Trophoblast cell (in vitro differentiated cells and primary cell): ENCODE measurements around the gene C5orf22.
"Not testable (repeated sequence)": the region's sequence is repeated elsewhere in the genome, so short reads cannot be mapped to it uniquely, and the experiment has no call there.

Source experiments
- DNase-seq, 2 donors: peaks; one replicate each; pipeline ENCODE4 v3.0.0-alpha.2; 2016
- H2AFZ ChIP-seq: 2 replicates; pipeline ENCODE4 v1.6.1; 2013; ENCODE audit warnings: low read length, moderate library complexity, mild to moderate bottlenecking; ENCODE audit not compliant: insufficient read depth, poor library complexity
- H2AK5ac ChIP-seq: 2 replicates; pipeline ENCODE4 v1.6.1; 2013; ENCODE audit warnings: mild to moderate bottlenecking, low read length
- H2BK120ac ChIP-seq: 2 replicates; pipeline ENCODE4 v1.6.1; 2013; ENCODE audit warnings: low read length, mild to moderate bottlenecking, moderate library complexity; ENCODE audit not compliant: insufficient read depth, poor library complexity
- H2BK12ac ChIP-seq: 2 replicates; pipeline ENCODE4 v1.6.1; 2013; ENCODE audit warnings: mild to moderate bottlenecking, low read length, moderate library complexity
- H2BK5ac ChIP-seq: 2 replicates; pipeline ENCODE4 v1.6.1; 2013; ENCODE audit warnings: low read length, low read depth, moderate library complexity, mild to moderate bottlenecking; ENCODE audit not compliant: poor library complexity
- H3K14ac ChIP-seq: 2 replicates; pipeline ENCODE4 v1.6.1; 2013; ENCODE audit warnings: mild to moderate bottlenecking, low read length
- H3K18ac ChIP-seq: 2 replicates; pipeline ENCODE4 v1.6.1; 2013; ENCODE audit warnings: mild to moderate bottlenecking, low read length
- H3K23ac ChIP-seq: 2 replicates; pipeline ENCODE4 v1.6.1; 2013; ENCODE audit warnings: low read length
- H3K27ac ChIP-seq: 2 replicates; pipeline ENCODE4 v1.5.1; 2013; ENCODE audit warnings: low read depth, mild to moderate bottlenecking, inconsistent platforms, low read length, moderate library complexity
- H3K27me3 ChIP-seq: 2 replicates; pipeline ENCODE4 v1.6.1; 2013; ENCODE audit warnings: inconsistent platforms, mild to moderate bottlenecking, low read length, moderate library complexity; ENCODE audit not compliant: insufficient read depth
- H3K36me3 ChIP-seq, 2 experiments: 1 replicate in 1 of 2; 2 replicates in 1 of 2; pipeline ENCODE4 v1.6.1; 2013; ENCODE audit warnings: low read length in 2 of 2, mild to moderate bottlenecking in 2 of 2, moderate library complexity in 1 of 2; ENCODE audit not compliant: insufficient read depth in 2 of 2, control insufficient read depth in 1 of 2
- H3K4ac ChIP-seq: 2 replicates; pipeline ENCODE4 v1.6.1; 2013; ENCODE audit warnings: low read depth, mild to moderate bottlenecking, low read length, moderate library complexity
- H3K4me1 ChIP-seq, 2 experiments: 1 replicate in 1 of 2; 2 replicates in 1 of 2; pipeline ENCODE4 v1.6.1; 2013; ENCODE audit warnings: low read length in 2 of 2, mild to moderate bottlenecking in 2 of 2, moderate library complexity in 1 of 2; ENCODE audit not compliant: insufficient read depth in 2 of 2, control insufficient read depth in 1 of 2
- H3K4me2 ChIP-seq: 2 replicates; pipeline ENCODE4 v1.6.1; 2013; ENCODE audit warnings: inconsistent platforms, mild to moderate bottlenecking, low read length, moderate library complexity
- H3K4me3 ChIP-seq: 2 replicates; pipeline ENCODE4 v1.5.1; 2013; ENCODE audit warnings: mild to moderate bottlenecking, low read depth, low read length, inconsistent platforms
- H3K79me1 ChIP-seq: one replicate; pipeline ENCODE4 v1.6.1; 2013; ENCODE audit warnings: low read length
- H3K79me2 ChIP-seq: 2 replicates; pipeline ENCODE4 v1.6.1; 2013; ENCODE audit warnings: low read length, mild to moderate bottlenecking; ENCODE audit not compliant: control insufficient read depth, insufficient read depth, poor library complexity
- H3K9ac ChIP-seq: 2 replicates; pipeline ENCODE4 v1.6.1; 2013; ENCODE audit warnings: mild to moderate bottlenecking, low read length
- H3K9me3 ChIP-seq: 2 replicates; pipeline ENCODE4 v1.6.1; 2013; ENCODE audit warnings: low read depth, mild to moderate bottlenecking, control low read depth, inconsistent platforms, low read length; ENCODE audit not compliant: insufficient read depth
- H4K12ac ChIP-seq: 2 replicates; pipeline ENCODE4 v1.6.1; 2013; ENCODE audit warnings: low read depth, mild to moderate bottlenecking, low read length, moderate library complexity
- H4K8ac ChIP-seq: 2 replicates; pipeline ENCODE4 v1.6.1; 2013; ENCODE audit warnings: low read depth, mild to moderate bottlenecking, low read length, moderate library complexity
- H4K91ac ChIP-seq: one replicate; pipeline ENCODE4 v1.6.1; 2013; ENCODE audit warnings: low read depth, mild to moderate bottlenecking, low read length, moderate library complexity
- WGBS: extraction: QIAGEN DNeasy Blood & Tissue Kit; methylation state at CpG from one replicate; pipeline ENCODE4 v1.1.7; 2013; ENCODE audit warnings: missing lambda C conversion rate; ENCODE audit not compliant: insufficient read length, insufficient coverage; ENCODE audit errors: extremely low coverage; 5-methylcytosine and 5-hydroxymethylcytosine counted together

Gene C5orf22

DNA sequence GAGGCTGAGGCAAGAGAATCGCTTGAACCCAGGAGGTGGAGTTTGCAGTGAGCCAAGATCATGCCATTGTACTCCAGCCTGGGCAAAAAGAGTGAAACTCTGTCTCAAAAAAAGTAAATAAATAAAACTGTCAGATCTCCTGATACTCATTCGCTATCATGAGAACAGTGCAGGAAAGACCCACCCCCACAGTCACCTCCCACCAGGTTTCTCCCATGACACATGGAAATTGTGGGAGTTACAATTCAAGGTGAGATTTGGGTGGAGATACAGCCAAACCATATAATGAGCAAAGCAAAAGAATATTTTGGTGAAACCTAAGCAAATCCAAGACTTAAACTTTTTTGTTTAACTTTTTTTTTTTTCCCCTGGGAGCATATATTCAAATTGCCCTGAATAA lies 17.0 kb downstream of the C5orf22 start:
- H3K18ac ChIP-seq, H2AFZ ChIP-seq, H3K4me2 ChIP-seq, H3K9me3 ChIP-seq, H2BK12ac ChIP-seq, H3K23ac ChIP-seq, DNase-seq, H2BK5ac ChIP-seq, H3K79me1 ChIP-seq, H4K91ac ChIP-seq, H4K8ac ChIP-seq, H3K27me3 ChIP-seq, H3K14ac ChIP-seq, H3K4ac ChIP-seq, H2BK120ac ChIP-seq, H3K4me3 ChIP-seq, H3K4me1 ChIP-seq, H2AK5ac ChIP-seq, H4K12ac ChIP-seq, H3K79me2 ChIP-seq, H3K9ac ChIP-seq, H3K27ac ChIP-seq: not testable (repeated sequence)
- H3K36me3 ChIP-seq: peaks cover 16 to 26% of the 10 kb centered on the region in 2 experiments
- no CpG with 5 or more reads among the region's 2 CpGs for WGBS

DNA sequence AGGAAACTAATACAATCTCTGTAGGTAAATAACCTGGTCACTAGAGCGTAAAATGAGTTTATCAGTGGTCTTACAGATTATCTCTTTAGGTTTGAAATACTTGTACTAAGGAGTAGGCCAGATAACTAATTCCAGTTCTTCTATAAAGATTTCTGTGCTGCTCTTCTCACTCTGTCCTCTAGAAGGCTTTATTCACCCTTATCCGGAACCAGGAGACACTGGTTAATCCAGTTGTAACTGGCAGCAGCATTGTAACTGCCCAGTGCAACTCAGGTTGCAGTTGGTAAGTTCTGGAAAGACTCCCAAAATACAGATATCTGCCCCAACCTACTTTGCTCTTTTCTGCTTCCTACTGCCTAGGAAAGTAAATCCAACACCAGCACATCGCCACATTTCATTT lies 19.8 kb downstream of the C5orf22 start:
- no peak overlapping the region for H3K27ac ChIP-seq
- no peak overlapping the region for H4K91ac ChIP-seq
- H3K79me1 ChIP-seq: no peaks in the 10 kb centered on the region
- no peak overlapping the region for H3K4me3 ChIP-seq
- H3K23ac ChIP-seq: no peak overlapping the region
- H2BK5ac ChIP-seq: no peak overlapping the region
- H2BK12ac ChIP-seq: no peak overlapping the region
- H2BK120ac ChIP-seq: no peak overlapping the region
- no peak overlapping the region for H3K4me2 ChIP-seq
- no peak overlapping the region for H2AFZ ChIP-seq
- H3K18ac ChIP-seq: no peak overlapping the region
- no peak overlapping the region for H4K12ac ChIP-seq
- H4K8ac ChIP-seq: no peak overlapping the region
- no peak overlapping the region for H3K14ac ChIP-seq
- H3K4ac ChIP-seq: no peak overlapping the region
- H2AK5ac ChIP-seq: no peak overlapping the region
- H3K4me1 ChIP-seq: no peaks in the 10 kb centered on the region
- no peaks in the 10 kb centered on the region for H3K9me3 ChIP-seq
- H3K79me2 ChIP-seq: no peaks in the 10 kb centered on the region
- H3K9ac ChIP-seq: no peak overlapping the region
- WGBS: no CpG with 5 or more reads among the region's 3 CpGs
- peaks cover 18 to 23% of the 10 kb centered on the region in 2 experiments for H3K36me3 ChIP-seq
- DNase-seq: no peak
- no peaks in the 10 kb centered on the region for H3K27me3 ChIP-seq

DNA sequence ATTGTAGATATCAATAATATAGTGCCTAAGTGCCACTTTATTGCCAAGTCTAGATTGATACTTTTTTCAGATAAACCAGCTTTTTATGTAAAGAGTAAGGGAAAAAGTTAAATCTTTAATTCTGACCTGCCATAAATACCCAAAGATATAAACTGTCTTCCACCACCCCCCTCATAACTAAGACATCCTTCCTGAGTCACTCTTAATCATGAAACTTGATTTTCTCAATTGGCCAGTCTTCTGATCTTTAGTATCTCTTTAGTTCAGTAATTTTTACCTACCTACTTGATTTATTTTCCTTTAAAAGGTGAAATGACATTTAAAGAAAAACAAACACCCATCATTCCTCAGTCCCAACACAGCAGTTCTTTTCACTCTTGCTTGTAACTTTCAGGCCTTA lies 21.8 kb downstream of the C5orf22 start:
- Histone ChIP-seq H3K27ac (no peak overlapping the region), H4K91ac (no peak overlapping the region), H3K9ac (no peak overlapping the region), H3K23ac (no peak overlapping the region), H2BK5ac (no peak overlapping the region), H2BK12ac (no peak overlapping the region), H2AK5ac (no peak overlapping the region), H2BK120ac (no peak overlapping the region), H4K12ac (no peak overlapping the region), H3K4me3 (no peak overlapping the region), H3K4me1 (no peaks in the 10 kb centered on the region), H4K8ac (no peak overlapping the region), H3K18ac (no peak overlapping the region), H3K36me3 (peaks cover 9 to 13% of the 10 kb centered on the region in 2 experiments), H3K79me1 (no peaks in the 10 kb centered on the region), H2AFZ (no peak overlapping the region), H3K4me2 (no peak overlapping the region), H3K4ac (no peak overlapping the region), H3K14ac (no peak overlapping the region), H3K27me3 (no peaks in the 10 kb centered on the region), H3K9me3 (no peaks in the 10 kb centered on the region), H3K79me2 (no peaks in the 10 kb centered on the region)
- DNase-seq: no peak

DNA sequence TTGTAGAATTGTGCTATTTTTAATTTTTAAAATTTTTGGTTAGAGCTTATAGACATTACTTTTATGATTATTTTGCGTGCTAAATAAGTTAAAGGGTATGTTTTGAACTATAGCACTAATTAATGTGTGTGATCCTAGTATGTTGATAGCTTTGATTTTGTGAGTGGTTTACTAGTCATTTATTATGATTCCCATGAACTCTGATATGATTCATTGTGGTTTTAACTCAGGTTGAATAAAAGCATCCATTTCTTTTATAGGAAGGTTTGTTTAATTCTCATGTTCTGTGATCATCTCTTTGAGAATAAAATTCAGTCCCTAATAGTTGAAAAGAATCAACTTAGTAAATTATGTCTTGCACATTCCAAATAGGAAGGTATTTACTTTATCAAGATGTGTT lies 22.5 kb downstream of the C5orf22 start:
- Histone ChIP-seq H3K79me2 (no peaks in the 10 kb centered on the region), H2AFZ (no peak overlapping the region), H3K79me1 (no peaks in the 10 kb centered on the region), H3K9me3 (no peaks in the 10 kb centered on the region), H3K4ac (no peak overlapping the region), H3K14ac (no peak overlapping the region), H2BK5ac (no peak overlapping the region), H3K27me3 (no peaks in the 10 kb centered on the region), H2BK12ac (no peak overlapping the region), H2BK120ac (no peak overlapping the region), H4K12ac (no peak overlapping the region), H4K8ac (no peak overlapping the region), H3K27ac (no peak overlapping the region), H3K36me3 (peaks cover 6 to 9% of the 10 kb centered on the region in 2 experiments), H3K9ac (no peak overlapping the region), H3K4me2 (no peak overlapping the region), H3K4me1 (no peaks in the 10 kb centered on the region), H4K91ac (no peak overlapping the region), H3K23ac (no peak overlapping the region), H3K4me3 (no peak overlapping the region), H3K18ac (no peak overlapping the region), H2AK5ac (no peak overlapping the region)
- WGBS: no CpG with 5 or more reads among the region's 1 CpG
- DNase-seq: no peak
